ENCODE data around the gene PRICKLE2.

The PRICKLE2 gene

GRCh38 chr3:64238971-64239667 is 13.9 kb upstream of the PRICKLE2 start (continued):
- peak; percentile 72 for TF ChIP-seq ZNF398 (tag by site-specific recombination; IDR thresholded peaks at IDR 0.05)
- TF ChIP-seq, protein P1, sequence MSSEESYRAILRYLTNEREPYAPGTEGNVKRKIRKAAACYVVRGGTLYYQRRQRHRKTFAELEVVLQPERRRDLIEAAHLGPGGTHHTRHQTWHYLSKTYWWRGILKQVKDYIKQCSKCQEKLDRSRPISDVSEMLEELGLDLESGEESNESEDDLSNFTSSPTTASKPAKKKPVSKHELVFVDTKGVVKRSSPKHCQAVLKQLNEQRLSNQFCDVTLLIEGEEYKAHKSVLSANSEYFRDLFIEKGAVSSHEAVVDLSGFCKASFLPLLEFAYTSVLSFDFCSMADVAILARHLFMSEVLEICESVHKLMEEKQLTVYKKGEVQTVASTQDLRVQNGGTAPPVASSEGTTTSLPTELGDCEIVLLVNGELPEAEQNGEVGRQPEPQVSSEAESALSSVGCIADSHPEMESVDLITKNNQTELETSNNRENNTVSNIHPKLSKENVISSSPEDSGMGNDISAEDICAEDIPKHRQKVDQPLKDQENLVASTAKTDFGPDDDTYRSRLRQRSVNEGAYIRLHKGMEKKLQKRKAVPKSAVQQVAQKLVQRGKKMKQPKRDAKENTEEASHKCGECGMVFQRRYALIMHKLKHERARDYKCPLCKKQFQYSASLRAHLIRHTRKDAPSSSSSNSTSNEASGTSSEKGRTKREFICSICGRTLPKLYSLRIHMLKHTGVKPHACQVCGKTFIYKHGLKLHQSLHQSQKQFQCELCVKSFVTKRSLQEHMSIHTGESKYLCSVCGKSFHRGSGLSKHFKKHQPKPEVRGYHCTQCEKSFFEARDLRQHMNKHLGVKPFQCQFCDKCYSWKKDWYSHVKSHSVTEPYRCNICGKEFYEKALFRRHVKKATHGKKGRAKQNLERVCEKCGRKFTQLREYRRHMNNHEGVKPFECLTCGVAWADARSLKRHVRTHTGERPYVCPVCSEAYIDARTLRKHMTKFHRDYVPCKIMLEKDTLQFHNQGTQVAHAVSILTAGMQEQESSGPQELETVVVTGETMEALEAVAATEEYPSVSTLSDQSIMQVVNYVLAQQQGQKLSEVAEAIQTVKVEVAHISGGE (tag by site-specific recombination; conservative IDR thresholded peaks at IDR 0.05; ENCODE audit: low read depth): no peak
- TF ChIP-seq, protein P2, sequence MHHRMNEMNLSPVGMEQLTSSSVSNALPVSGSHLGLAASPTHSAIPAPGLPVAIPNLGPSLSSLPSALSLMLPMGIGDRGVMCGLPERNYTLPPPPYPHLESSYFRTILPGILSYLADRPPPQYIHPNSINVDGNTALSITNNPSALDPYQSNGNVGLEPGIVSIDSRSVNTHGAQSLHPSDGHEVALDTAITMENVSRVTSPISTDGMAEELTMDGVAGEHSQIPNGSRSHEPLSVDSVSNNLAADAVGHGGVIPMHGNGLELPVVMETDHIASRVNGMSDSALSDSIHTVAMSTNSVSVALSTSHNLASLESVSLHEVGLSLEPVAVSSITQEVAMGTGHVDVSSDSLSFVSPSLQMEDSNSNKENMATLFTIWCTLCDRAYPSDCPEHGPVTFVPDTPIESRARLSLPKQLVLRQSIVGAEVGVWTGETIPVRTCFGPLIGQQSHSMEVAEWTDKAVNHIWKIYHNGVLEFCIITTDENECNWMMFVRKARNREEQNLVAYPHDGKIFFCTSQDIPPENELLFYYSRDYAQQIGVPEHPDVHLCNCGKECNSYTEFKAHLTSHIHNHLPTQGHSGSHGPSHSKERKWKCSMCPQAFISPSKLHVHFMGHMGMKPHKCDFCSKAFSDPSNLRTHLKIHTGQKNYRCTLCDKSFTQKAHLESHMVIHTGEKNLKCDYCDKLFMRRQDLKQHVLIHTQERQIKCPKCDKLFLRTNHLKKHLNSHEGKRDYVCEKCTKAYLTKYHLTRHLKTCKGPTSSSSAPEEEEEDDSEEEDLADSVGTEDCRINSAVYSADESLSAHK (tag by site-specific recombination; IDR thresholded peaks at IDR 0.05): 0 out of 2 replicates have a peak, but pooled peaks have one; percentile 30
- no peak; the same call in 1 of the 2 replicates for TF ChIP-seq ZNF341 (tag by site-specific recombination; IDR thresholded peaks at IDR 0.05; ENCODE audit: low read depth)
- TF ChIP-seq ZNF169 (tag by site-specific recombination; IDR thresholded peaks at IDR 0.05): no peak
- no peak for TF ChIP-seq ZNF776 (tag by site-specific recombination; IDR thresholded peaks at IDR 0.05; ENCODE audit: borderline replicate concordance)
- TF ChIP-seq ZNF596 (tag by site-specific recombination; IDR thresholded peaks at IDR 0.05): 0 out of 2 replicates have a peak, but pooled peaks have one; percentile 10
- no peak for TF ChIP-seq GLI4 (tag by site-specific recombination; IDR thresholded peaks at IDR 0.05)
- no peak for TF ChIP-seq ZNF19 (tag by site-specific recombination; IDR thresholded peaks at IDR 0.05; ENCODE audit: low read depth)
- TF ChIP-seq ZBTB44 (tag by site-specific recombination; IDR thresholded peaks at IDR 0.05): no peak
- no peak for TF ChIP-seq ZNF292 (tag by site-specific recombination; IDR thresholded peaks at IDR 0.05; ENCODE audit: borderline replicate concordance, low read depth)
- TF ChIP-seq ZIC2 (tag by site-specific recombination; IDR thresholded peaks at IDR 0.05): peak; percentile 99
- peak; percentile 41; the same call in 1 of the 2 replicates for TF ChIP-seq HIC1 (tag by site-specific recombination; IDR thresholded peaks at IDR 0.05)
- TF ChIP-seq RBAK (tag by site-specific recombination; IDR thresholded peaks at IDR 0.05): no peak
- TF ChIP-seq ZNF473 (tag by site-specific recombination; IDR thresholded peaks at IDR 0.05): no peak
- no peak for TF ChIP-seq KLF1 (tag by site-specific recombination; IDR thresholded peaks at IDR 0.05)
- TF ChIP-seq SP7 (tag by site-specific recombination; IDR thresholded peaks at IDR 0.05): peak; percentile 76
- no peak for TF ChIP-seq ZNF155 (tag by site-specific recombination; IDR thresholded peaks at IDR 0.05)
- TF ChIP-seq GFI1B (tag by site-specific recombination; IDR thresholded peaks at IDR 0.05): no peak
- TF ChIP-seq ZNF324 (tag by site-specific recombination; IDR thresholded peaks at IDR 0.05): no peak
- no peak for TF ChIP-seq ZNF670 (tag by site-specific recombination; IDR thresholded peaks at IDR 0.05; ENCODE audit: low read depth)
- TF ChIP-seq ZNF677 (tag by site-specific recombination; IDR thresholded peaks at IDR 0.05): no peak
- no peak for TF ChIP-seq ZNF10 (tag by site-specific recombination; IDR thresholded peaks at IDR 0.05)
- TF ChIP-seq ZNF513 (tag by site-specific recombination; IDR thresholded peaks at IDR 0.05): no peak
- TF ChIP-seq GLI2 (tag by site-specific recombination; IDR thresholded peaks at IDR 0.05; ENCODE audit: borderline replicate concordance, low read depth): no peak
- TF ChIP-seq WT1 (tag by site-specific recombination; IDR thresholded peaks at IDR 0.05): peak; percentile 98

Data from HEK293 (cell line).